CD4-positive, alpha-beta T cell treated with Interleukin-6 at 100 ng/mL for 8 hours (primary cell): Measurements from ENCODE around the gene RAB29.
"Not testable (repeated sequence)": the region's sequence is repeated elsewhere in the genome, so short reads cannot be mapped to it uniquely, and the experiment has no call there.

Source experiments
- DNase-seq: peaks from one replicate; pipeline ENCODE4 v3.0.0-alpha.2; 2020; ENCODE audit warnings: mixed read lengths, low spot score

The RAB29 gene, protein sequence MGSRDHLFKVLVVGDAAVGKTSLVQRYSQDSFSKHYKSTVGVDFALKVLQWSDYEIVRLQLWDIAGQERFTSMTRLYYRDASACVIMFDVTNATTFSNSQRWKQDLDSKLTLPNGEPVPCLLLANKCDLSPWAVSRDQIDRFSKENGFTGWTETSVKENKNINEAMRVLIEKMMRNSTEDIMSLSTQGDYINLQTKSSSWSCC

DNA sequence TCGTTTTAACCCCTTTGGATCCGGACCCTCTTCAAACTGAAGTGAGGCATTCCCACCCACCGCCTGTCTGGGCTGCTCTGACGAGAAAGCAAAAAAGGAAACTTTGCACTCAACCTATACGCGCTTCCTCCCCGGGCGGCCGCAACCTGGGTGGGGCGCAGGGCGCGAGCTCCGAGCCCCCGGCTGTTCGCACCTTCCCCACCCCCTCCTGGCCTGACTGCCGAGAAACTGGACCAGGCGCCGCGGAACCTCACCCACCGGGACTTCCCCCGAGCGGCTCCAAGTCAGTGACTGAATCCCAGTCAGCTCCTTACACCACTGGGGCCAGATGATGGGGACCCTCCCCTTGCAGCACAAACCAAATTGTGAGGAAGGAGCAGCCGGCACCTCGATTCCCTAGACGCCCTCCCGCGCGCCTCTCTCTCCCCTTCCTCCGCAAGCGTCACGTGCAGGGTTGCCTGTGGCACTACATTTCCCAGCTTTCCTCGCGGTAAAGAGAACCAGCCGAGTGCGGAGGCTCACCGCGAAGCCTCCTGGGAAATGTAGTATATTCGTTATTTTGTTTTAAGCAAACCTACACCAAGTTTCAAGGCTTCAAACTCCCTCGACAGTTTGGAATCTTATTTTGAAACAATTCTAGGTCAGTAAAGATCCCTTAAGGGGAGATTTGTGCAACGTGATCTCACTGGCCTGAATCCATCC, at the start of gene RAB29:
TSS of gene RAB29 (minus strand) at position 468 of the 702 bp plus-strand sequence. CDS start 526 bp downstream, outside the sequence.
- peak; percentile 87 for DNase-seq

DNA sequence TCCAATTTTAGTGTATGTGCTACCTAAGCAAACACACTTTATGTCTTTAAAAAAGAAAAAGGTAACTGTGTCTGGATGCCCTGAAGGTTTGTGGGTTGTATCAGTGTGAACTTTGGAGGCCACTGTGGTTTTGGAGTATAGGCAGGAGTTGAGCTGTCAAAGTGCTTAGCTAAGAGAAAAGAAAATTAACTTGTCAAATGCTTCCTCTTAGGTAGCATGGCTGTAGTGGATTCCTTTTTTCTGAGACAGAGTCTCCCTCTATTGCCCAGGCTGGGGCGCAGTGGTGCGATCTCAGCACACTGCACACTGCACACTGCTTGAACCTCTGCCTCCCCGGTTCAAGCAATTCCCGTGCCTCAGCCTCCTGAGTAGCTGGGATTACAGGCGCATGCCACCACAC, 48.9 kb upstream of the RAB29 start:
- no peak for DNase-seq

DNA sequence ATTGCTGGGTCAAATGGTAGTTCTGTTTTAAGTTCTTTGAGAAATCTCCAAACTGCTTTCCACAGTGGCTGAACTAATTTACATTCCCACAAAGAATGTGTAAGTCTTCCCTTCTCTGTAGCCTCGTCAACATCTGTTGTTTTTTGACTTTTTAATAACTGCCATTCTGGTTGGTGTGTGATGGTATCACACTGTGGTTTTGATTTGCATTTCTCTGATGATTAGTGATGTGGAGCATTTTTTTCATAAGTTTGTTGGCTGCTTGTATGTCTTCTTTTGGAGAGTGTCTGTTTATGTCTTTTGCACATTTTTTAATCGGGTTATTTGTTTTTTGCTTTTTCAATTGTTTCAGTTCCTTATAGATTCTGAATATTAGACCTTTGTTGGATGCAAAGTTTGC, 48.0 kb upstream of the RAB29 start:
- DNase-seq: not testable (repeated sequence)

DNA sequence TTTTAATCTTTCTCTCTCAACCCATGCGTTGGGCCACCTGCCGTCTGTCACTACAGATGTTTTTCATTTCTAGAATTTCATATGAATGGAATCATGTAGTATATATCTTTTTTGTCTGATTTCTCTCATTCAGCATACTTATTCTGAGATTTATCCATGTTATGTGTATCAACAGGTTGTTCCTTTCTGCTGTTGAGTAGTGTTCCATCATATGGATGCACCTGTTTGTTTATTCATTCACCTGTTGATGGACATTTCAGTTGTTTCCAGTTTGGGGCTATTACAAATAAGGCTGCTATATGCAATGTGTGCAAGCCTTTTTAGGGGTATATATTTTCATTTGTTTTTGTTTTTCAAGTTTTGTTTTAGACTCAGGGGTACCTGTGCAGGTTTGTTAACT, 47.1 kb upstream of the RAB29 start:
- DNase-seq: no peak

GRCh38 chr1:205817988-205818387, 42.7 kb upstream of the RAB29 start:
- DNase-seq: no peak

GRCh38 chr1:205817364-205817763, 42.1 kb upstream of the RAB29 start:
- DNase-seq: no peak

GRCh38 chr1:205813755-205814058, 38.4 kb upstream of the RAB29 start:
- DNase-seq: peak; percentile 6

DNA sequence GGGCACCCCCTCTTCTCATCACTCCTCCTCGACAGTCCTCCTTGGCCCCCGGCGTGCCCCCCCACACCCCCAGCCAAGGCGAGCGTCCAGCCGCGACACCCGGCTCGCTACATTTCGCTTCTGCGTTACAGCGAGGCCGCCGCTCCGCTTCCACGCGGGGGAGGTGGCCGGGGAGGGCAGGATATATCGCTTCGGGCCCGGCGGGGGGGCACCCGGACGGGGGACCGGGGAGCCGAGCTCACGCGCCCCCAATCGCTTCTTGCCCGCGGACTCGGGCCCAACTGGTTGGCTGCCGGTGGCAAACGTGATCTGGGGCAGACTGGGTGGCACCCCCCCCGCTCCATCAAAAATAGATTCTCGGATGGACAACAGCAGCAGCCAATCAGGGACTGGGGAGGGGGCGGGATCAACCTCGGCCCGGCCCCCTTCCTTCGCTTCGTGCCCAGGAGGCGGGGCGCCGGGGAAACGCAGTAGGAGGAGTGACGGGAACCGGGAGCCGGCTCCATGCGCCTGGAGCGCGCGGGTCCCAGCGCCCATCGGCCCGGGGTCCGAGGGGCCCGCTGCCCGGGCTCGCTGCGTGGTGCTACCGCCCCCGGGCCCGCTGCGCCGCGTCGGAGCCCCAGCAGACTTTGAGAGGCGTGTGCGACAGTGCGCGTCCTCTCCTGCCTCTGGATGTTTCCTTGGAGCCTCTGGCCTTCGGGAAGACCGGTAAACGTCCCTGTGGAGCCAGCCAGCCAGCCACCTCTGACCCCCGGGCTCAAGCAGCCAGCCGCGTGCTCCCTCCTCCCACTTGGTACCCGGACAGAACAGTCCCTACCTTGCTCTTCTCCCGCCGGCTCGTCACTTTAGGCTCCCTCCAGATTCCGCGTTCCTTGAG, 37.8 kb upstream of the RAB29 start, which contains the start of gene SLC41A1:
TSS of gene SLC41A1 (minus strand) at position 321 of the 877 bp plus-strand sequence. CDS start 2,757 bp downstream, outside the sequence.
- DNase-seq: peak; percentile 95

DNA sequence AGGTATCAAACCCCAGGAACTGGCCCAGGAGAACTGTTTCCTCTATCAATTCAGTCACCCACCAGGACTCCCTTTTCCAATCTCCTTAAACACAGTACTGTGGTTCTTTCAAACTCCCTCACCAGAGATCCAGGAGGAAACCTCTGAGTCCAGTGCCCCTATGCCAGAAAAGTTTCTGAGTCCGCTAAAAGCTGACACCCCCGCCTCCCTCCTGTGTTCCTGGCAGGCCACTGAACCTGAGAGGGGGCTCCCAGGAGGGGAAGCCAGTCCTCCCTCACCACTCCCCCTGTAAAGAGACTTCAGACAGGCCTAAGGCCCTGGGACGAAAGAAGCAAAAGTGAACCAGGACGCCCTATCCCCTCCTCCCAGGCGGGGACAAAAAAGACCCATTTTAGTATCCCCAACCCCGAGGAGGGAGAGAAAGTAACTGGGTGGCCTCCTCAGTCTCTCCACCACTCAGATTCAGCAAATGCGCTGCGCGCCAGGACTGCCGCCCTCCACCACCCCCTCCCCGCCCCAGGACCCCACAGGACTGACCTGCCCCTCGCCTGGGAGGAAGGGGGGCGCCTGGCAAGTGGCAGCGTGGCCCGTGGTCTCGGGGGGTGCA, 37.1 kb upstream of the RAB29 start:
- DNase-seq: no peak

GRCh38 chr1:205811660-205812059, 36.4 kb upstream of the RAB29 start:
- DNase-seq: no peak

- no peak for DNase-seq
Observed at GRCh38 chr1:205810448-205811157, 35.3 kb upstream of the RAB29 start.

DNA sequence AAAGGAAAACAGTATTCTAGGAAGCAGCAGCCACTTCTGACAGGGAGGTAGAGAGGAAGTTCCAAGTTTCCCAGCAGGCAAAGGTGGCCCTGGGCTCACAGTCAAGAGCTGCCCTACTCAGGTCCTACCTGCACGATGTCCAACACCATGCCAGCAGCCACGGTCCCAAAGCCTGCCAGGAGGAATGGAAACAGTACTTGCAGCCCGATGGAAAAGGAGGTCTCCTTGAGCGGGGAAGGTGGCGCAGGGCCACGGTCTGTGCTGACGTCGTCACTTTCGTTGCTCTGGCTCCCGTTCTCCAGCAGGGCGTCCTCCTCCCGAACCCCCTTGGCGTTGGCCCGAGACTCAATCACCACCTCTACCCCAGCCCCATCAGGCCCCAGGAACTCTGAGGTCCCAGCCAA, 34.7 kb upstream of the RAB29 start:
- no peak for DNase-seq

DNA sequence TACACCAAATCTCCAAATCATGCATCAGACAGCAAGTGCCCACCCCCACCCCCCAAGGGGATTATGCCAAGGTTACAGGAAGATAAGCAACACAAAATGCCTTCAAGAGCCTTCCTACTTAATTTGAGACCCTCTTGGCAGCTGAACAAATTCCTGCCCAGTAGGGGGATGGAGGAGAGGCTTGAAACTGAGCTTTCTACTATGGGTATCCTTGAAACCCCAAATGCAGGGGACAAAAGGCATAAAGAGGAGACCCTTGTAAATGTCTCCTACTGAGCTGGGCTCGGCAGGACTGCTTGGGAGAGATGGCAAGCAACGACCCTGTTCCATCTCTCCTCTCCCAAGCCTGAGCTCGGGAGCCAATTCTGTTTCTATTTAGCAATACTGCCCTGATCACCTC, 34.2 kb upstream of the RAB29 start:
- no peak for DNase-seq

- DNase-seq: peak; percentile 28
Observed at GRCh38 chr1:205805082-205805711, 29.9 kb upstream of the RAB29 start.

GRCh38 chr1:205804605-205805004, 29.3 kb upstream of the RAB29 start:
- no peak for DNase-seq

- no peak for DNase-seq
Observed at GRCh38 chr1:205803986-205804385, 28.7 kb upstream of the RAB29 start.

DNA sequence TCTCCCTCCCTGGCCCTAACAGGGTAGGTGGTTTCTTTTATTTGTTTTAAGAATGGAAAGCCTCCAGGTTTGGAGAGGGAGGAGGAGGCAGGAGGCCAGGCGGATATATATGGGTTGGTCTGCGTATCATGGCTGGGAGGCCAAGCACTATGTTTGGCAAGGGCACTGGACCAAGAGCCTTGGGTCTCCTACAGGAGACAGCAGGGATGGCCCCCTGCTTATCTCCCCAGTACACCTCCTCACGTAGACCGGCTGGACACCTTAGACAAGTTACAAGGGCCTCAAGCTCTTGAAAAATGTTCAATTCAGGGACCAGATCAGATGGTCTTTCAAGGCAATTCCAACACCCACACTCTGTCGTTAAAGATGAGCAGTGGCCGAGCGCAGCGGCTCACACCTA, 26.8 kb upstream of the RAB29 start:
- no peak for DNase-seq

DNA sequence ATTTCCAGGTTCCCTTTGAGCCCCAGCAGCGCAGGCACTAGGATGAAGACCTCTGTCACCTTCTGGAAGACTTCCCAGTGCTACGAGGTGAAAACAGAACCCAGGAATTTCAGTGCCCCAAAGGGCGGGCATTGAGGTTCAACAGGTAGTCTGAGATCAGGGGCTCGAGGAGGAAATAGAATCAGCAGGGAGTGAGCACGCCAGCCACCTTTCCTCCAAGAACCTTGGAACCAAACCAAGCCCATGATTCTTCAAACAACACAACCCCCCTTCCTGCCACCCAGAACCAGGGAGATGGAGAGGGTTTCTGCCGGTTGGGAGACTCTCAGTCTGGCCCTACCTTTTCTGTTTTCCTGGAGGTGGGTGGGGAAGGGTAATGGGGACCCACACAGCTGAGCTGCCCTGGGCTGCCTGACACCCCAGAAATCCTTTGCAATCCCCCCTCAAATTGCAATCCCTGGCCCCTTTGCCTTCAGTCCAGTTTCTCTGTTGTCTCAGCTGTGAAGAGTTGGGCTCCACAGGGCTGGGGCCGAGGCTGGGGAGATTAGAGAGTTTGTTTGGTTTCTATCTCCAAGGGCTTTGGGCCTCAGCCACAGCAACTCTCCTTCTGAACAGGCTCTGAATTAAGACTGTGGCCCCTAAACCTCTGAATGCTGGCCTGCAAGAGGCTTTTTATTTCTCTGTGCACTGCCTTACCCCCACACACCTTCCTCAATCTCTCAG, 25.9 kb upstream of the RAB29 start:
- no peak for DNase-seq

DNA sequence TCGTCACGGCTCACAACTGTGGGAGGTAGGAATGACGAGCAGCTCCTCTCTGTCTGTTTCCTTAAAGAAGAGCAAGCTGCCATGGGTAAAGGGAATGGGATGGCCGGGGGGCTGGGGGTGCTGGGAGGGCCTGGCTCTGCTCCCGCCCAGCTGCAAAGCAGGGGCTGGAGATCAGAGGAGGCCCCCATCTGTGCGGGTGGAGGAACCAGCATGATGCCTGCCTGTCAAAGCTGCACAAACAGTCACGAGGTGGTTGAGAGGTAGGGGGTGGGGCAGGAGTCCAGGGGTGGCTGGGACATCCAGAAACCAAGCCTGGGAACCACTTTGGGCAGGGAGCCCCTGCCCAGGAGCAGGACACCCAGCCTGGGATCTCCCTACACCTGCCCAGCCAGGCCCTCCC, 25.1 kb upstream of the RAB29 start:
- DNase-seq: no peak

- no peak for DNase-seq
Observed at GRCh38 chr1:205798577-205798976, 23.3 kb upstream of the RAB29 start.

GRCh38 chr1:205797168-205797567, 21.9 kb upstream of the RAB29 start:
- no peak for DNase-seq
